Fibroblast of mammary gland (primary cell): ENCODE measurements around the gene TRPV3.
"Not testable (repeated sequence)": the region's sequence is repeated elsewhere in the genome, so short reads cannot be mapped to it uniquely, and the experiment has no call there.

Experiments
- DNase-seq: peaks from one replicate; pipeline ENCODE4 v3.0.0-alpha.2; 2010; ENCODE audit warnings: low read depth
- H3K4me3 ChIP-seq: 2 replicates; pipeline ENCODE4 v1.5.1; 2011; ENCODE audit warnings: low read depth, mild to moderate bottlenecking, low read length, moderate library complexity; ENCODE audit not compliant: control insufficient read depth
- TF ChIP-seq, protein P1 (sequence below): conservative IDR thresholded peaks from 2 replicates; pipeline ENCODE4 v1.5.1; 2011; ENCODE audit warnings: low read depth, low read length, inconsistent platforms; ENCODE audit not compliant: control insufficient read depth, insufficient read depth

Gene TRPV3

DNA sequence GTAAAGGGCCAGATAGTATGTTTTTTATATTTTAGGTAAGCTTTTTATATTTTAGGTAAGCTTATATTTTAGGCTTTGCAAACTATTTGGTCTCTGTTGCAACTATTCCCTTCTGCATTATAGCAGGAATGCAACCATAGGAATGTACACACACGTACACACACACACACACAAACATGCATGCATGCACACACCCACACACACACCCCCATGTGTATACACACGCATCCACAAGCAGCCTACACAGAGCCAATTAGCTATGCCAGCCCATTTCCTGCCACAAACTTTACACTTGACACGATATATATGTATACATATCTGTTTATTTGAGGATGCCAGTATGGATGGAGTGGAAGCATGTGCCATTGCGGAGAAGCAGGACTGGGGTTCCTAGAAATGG is 7.5 kb upstream of the TRPV3 start:
- H3K4me3 ChIP-seq = no peak overlapping the region
- TF ChIP-seq, protein P1, sequence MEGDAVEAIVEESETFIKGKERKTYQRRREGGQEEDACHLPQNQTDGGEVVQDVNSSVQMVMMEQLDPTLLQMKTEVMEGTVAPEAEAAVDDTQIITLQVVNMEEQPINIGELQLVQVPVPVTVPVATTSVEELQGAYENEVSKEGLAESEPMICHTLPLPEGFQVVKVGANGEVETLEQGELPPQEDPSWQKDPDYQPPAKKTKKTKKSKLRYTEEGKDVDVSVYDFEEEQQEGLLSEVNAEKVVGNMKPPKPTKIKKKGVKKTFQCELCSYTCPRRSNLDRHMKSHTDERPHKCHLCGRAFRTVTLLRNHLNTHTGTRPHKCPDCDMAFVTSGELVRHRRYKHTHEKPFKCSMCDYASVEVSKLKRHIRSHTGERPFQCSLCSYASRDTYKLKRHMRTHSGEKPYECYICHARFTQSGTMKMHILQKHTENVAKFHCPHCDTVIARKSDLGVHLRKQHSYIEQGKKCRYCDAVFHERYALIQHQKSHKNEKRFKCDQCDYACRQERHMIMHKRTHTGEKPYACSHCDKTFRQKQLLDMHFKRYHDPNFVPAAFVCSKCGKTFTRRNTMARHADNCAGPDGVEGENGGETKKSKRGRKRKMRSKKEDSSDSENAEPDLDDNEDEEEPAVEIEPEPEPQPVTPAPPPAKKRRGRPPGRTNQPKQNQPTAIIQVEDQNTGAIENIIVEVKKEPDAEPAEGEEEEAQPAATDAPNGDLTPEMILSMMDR = no peak
- DNase-seq = no peak

DNA sequence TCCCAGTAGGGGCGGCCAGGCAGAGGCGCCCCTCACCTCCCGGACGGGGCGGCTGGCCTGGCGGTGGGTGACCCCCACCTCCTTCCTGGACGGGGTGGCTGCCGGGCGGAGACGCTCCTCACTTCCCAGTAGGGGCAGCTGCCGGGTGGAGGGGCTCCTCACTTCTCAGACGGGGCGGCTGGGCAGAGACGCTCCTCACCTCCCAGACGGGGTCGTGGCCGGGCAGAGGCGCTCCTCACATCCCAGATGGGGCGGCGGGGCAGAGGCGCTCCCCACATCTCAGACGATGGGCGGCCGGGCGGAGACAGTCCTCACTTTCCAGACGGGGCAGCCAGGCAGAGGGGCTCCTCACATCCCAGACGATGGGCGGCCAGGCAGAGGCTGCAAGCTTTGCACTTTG is 6.6 kb upstream of the TRPV3 start:
- DNase-seq = not testable (repeated sequence)

DNA sequence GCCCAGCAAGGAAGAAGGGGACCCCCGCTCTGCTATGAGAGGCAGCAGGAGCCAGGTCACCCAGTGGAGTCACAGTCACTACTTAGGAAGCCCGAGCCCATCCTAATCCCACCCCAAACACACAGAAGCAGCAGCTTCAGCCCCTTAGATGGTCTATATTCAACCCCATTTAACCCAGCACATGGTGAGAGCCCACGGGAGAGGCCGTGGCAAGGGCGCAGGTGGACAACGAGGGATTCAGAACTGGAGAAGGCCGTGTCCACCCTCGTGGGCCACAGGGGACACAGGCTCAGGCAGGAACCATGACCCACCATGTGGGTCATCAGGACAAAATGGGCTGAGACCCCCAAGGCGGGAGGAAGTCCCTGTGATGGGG is 1.6 kb upstream of the TRPV3 start:
- DNase-seq = no peak
- TF ChIP-seq, protein P1 = no peak
- no peak overlapping the region for H3K4me3 ChIP-seq

More for the DNA sequence above, 6.6 kb upstream of the TRPV3 start:
- not testable (repeated sequence) for H3K4me3 ChIP-seq

DNA sequence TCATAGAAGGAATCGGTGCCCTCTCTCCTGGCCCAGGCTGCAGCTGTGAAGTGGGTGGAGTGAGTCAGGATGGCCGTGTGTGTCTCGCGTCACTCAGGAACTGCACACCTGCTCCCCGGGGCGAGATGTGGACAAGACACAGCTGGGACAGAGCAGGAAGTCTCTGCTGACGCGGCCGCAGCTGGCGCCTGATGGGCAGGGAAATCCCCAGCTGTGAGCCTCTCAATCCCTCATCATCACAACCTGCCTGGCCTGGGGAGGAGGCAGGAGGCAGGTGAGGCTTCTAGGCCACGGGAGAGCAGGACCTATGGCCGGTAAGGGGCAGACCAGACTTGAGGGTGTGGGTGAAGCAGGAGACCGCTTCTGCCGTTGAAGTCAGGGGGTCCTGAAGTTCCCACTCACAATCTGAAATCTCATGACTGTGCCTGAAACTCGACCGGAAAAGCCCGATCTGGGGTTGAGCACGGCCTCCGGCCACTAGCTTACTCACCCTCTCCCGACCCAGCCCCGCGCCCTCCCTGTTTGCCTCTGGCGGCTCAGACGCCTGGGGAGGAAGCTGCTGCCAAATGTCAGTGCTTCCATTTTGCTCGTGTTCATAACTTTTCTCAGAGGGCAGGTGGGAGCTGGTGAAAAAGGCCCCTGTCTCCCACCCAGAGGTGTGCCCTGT is 1.1 kb upstream of the TRPV3 start:
- TF ChIP-seq, protein P1 = no peak
- H3K4me3 ChIP-seq = no peak overlapping the region
- DNase-seq = peak; percentile 51

DNA sequence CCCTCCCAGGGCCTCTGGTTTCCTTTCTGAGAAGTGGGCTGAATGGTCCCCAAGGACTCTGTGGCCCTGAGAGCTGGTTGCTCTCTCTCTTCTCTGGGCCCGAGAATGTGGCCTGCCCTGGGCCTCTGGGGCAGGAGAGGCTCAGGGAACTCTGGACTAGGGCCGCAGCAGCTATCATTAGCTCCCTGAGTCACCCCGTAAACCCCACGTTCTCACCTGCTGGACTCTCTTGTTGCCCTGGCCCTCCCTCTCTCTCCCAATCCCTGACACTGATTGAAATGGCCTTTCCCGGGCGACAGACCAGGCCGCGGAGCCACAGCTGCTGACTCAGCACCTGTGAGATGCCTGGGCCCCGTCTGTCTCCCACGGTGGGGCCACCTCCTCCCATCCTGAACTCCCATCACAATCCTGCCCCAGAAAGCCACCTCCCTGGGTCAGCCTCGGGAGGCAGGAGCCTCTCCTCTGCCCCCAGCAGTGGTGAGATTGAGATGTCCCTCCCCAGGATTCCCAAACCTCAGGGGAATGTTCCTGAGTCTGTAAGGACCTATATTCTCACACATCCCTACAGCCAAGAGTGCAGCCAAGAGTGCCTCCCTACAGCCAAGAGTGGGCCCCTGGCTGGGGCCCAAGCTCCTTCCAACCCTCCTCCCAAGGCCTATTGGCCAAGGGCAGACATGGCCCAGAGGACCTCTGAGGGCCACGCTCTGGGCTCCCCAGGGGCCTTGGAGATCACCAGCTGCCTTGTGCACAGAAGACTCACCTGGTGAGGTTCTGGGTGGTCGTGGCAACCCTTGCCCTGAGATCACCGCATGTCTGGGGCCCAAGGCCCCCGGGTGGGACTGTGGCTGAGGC is 470 bp downstream of the TRPV3 start:
- DNase-seq = no peak
- TF ChIP-seq, protein P1 = no peak
- H3K4me3 ChIP-seq = no peak overlapping the region

DNA sequence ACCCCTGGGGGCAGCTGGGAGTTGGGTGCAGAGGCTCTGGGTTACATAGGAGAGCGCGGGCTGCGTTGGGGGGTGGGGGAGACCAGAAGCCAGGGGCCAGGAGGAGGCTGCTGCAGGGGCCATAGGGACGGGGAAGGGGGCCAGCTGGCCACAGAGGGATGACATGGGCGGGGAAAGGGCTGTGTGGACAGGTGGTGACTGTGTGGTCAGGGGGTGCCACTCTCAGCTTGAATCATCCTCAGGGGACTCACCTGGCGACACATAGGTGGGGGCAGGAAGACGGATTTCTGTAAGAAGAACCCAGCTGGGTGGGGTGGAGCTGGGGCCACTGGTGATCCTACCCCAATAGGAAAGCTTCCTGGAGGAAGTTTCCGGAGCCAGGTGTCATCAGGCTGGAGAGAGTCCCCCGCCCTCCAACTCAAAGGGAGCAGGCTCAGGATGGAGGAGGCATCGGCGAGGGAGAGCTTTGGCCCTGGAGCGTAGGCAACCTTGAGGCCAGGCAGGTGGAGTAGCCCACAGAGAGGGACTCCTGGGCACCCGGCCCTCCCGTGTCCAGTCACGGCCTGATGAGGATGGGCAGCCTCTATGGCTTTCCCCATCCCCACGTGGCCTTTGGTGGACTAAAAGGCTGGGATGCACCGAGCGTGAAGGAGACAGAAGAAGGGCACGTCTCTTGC is 1.2 kb downstream of the TRPV3 start:
- DNase-seq = no peak
- H3K4me3 ChIP-seq = no peak overlapping the region
- TF ChIP-seq, protein P1 = no peak
